ENCODE data around the gene R3HDM4. TPM values are rescaled to one million over a fixed set of nuclear protein-coding genes. Genes with fewer than 3 reads are reported as not detected.
"Not testable (repeated sequence)": the region's sequence is repeated elsewhere in the genome, so short reads cannot be mapped to it uniquely, and the experiment has no call there.

R3HDM4 gene
- total and polyA plus RNA-seq, 2 donors (not counting 3 experiments of a cell fraction or from before 2014, with no cell fraction given): 51.8 to 53.9 TPM

GRCh38 chr19:958967-959855, 46.2 kb upstream of the R3HDM4 start:
- Histone ChIP-seq H3K36me3 (ENCODE audit: control insufficient read depth in 2 of 2, extremely low read depth in 1 of 2, insufficient read depth in 2 of 2, low read length in 2 of 2) (no peaks in the 10 kb centered on the region), H3K27me3 (ENCODE audit: control insufficient read depth in 2 of 2, insufficient read depth in 2 of 2, low read length in 2 of 2) (no peaks in the 10 kb centered on the region), H3K9me1 (replicated peaks; ENCODE audit: control insufficient read depth, extremely low read depth, insufficient read depth, low read length) (no peaks in the 10 kb centered on the region), H3K9me3 (replicated peaks; ENCODE audit: control insufficient read depth, insufficient read depth, low read length) (no peaks in the 10 kb centered on the region), H3K79me2 (ENCODE audit: control insufficient read depth, insufficient read depth, low read length) (no peaks in the 10 kb centered on the region), H3K4me3 (replicated peaks in 1 of 3; ENCODE audit: insufficient read depth in 1 of 3, low read depth in 1 of 3, low read length in 3 of 3) (no peak overlapping the region), H2AFZ (ENCODE audit: low read depth, low read length) (no peak overlapping the region), H3K4me2 (ENCODE audit: insufficient read depth, low read length) (no peak overlapping the region), H3K4me1 (ENCODE audit: control insufficient read depth, extremely low read depth, insufficient read depth, low read length) (no peaks in the 10 kb centered on the region), H3K27ac (ENCODE audit: insufficient read depth, low read depth, low read length) (no peak overlapping the region), H4K20me1 (replicated peaks; ENCODE audit: control insufficient read depth, extremely low read depth, insufficient read depth, low read length) (no peaks in the 10 kb centered on the region), H3K9ac (replicated peaks; ENCODE audit: extremely low read depth, insufficient read depth, low read length) (no peak overlapping the region)
- ChIA-PET CTCF (interaction anchor here (0.8 kb wide), 2 partner anchors 13 to 36 kb away, joined by 3 read pairs; no protein-coding TSS in a partner anchor), POLR2A (no interaction called here)
- TF ChIP-seq FOS (IDR thresholded peaks at IDR 0.05; ENCODE audit: borderline replicate concordance, insufficient read depth, low read length) (no peak), JUN (IDR thresholded peaks at IDR 0.05; ENCODE audit: borderline replicate concordance, insufficient read depth, insufficient read length, low read depth) (no peak), MAX (IDR thresholded peaks at IDR 0.05; ENCODE audit: insufficient read depth, insufficient read length) (no peak), EZH2 (IDR thresholded peaks at IDR 0.05; ENCODE audit: borderline replicate concordance, low read depth, low read length, severe bottlenecking) (no peak), MYC (IDR thresholded peaks at IDR 0.05; ENCODE audit: low read depth, low read length) (no peak)
- TF ChIP-seq, protein P1, sequence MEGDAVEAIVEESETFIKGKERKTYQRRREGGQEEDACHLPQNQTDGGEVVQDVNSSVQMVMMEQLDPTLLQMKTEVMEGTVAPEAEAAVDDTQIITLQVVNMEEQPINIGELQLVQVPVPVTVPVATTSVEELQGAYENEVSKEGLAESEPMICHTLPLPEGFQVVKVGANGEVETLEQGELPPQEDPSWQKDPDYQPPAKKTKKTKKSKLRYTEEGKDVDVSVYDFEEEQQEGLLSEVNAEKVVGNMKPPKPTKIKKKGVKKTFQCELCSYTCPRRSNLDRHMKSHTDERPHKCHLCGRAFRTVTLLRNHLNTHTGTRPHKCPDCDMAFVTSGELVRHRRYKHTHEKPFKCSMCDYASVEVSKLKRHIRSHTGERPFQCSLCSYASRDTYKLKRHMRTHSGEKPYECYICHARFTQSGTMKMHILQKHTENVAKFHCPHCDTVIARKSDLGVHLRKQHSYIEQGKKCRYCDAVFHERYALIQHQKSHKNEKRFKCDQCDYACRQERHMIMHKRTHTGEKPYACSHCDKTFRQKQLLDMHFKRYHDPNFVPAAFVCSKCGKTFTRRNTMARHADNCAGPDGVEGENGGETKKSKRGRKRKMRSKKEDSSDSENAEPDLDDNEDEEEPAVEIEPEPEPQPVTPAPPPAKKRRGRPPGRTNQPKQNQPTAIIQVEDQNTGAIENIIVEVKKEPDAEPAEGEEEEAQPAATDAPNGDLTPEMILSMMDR (IDR thresholded peaks at IDR 0.05; ENCODE audit: extremely low read depth in 1 of 2, insufficient read depth in 1 of 2, low read depth in 1 of 2, low read length in 2 of 2): no peak
- dilution Hi-C loops (cut with MboI; ENCODE audit: extremely low pct_ligation_motif_present, low sequenced_read_pairs) (no loop called here), intact Hi-C loops (cut with micrococcal nuclease) (no loop called here)
- DNase-seq (ENCODE audit: low read depth, low spot score): no peak
- BruUV-seq (replicated peaks): no TSS peak
- no peak for FAIRE-seq

DNA sequence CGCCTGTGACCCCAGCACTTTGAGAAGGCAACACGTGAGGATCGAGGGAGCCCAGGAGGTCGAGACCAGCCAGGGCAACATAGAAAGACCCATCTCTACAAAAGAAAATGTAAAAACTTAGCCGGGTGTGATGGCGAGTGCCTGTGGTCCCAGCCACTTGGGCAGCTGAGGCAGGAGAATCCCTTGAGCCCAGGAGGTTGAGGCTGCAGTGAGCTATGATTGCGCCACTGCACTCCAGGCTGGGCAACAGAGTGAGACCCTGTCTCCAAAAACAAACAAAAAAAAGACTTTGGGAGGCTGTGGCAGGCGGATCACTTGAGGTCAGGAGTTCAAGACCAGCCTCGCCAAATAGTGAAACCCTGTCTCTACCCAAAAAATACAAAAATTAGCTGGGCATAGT, 44.6 kb upstream of the R3HDM4 start:
- H4K20me1 ChIP-seq (replicated peaks; ENCODE audit: control insufficient read depth, extremely low read depth, insufficient read depth, low read length); H3K9me3 ChIP-seq (replicated peaks; ENCODE audit: control insufficient read depth, insufficient read depth, low read length); H3K36me3 ChIP-seq (ENCODE audit: control insufficient read depth in 2 of 2, extremely low read depth in 1 of 2, insufficient read depth in 2 of 2, low read length in 2 of 2); DNase-seq (ENCODE audit: low read depth, low spot score); H3K27ac ChIP-seq (ENCODE audit: insufficient read depth, low read depth, low read length); FAIRE-seq; H3K79me2 ChIP-seq (ENCODE audit: control insufficient read depth, insufficient read depth, low read length); intact Hi-C loops (cut with micrococcal nuclease); H2AFZ ChIP-seq (ENCODE audit: low read depth, low read length); H3K4me3 ChIP-seq (replicated peaks in 1 of 3; ENCODE audit: insufficient read depth in 1 of 3, low read depth in 1 of 3, low read length in 3 of 3); dilution Hi-C loops (cut with MboI; ENCODE audit: extremely low pct_ligation_motif_present, low sequenced_read_pairs); H3K9me1 ChIP-seq (replicated peaks; ENCODE audit: control insufficient read depth, extremely low read depth, insufficient read depth, low read length); CTCF ChIA-PET; BruUV-seq (replicated peaks); H3K4me1 ChIP-seq (ENCODE audit: control insufficient read depth, extremely low read depth, insufficient read depth, low read length); H3K27me3 ChIP-seq (ENCODE audit: control insufficient read depth in 2 of 2, insufficient read depth in 2 of 2, low read length in 2 of 2); H3K9ac ChIP-seq (replicated peaks; ENCODE audit: extremely low read depth, insufficient read depth, low read length); POLR2A ChIA-PET; H3K4me2 ChIP-seq (ENCODE audit: insufficient read depth, low read length): not testable (repeated sequence)

All from endothelial cell of umbilical vein (primary cell).